RWPE1 (cell line): ENCODE data around the gene PABPN1.

Experiments
- CTCF ChIA-PET: fragments of 350-600 bp; sonication (Branson Sonifier 250); formaldehyde crosslinking; extraction: SDS; loops from one replicate; lab custom pipeline; 2021; lab: Yijun Ruan, JAX
- POLR2A ChIA-PET: fragments of 400-600 bp; formaldehyde crosslinking; extraction: SDS; loops from one replicate; lab custom pipeline; 2020; ENCODE audit warnings: antibody characterized with exemption; ENCODE audit not compliant: low non-redundant PET; lab: Yijun Ruan, JAX
- DNase-seq: peaks from one replicate; pipeline ENCODE4 v3.0.0; 2012; ENCODE audit warnings: low spot score
- H3K27ac ChIP-seq: fragments of 450-650 bp; 2 replicates; pipeline ENCODE4 v1.5.1; 2017
- TF ChIP-seq, protein P1 (sequence below): fragments of 450-650 bp; conservative IDR thresholded peaks from 2 replicates; pipeline ENCODE4 v1.5.1; 2017; ENCODE audit warnings: low read depth, mild to moderate bottlenecking

Gene PABPN1

GRCh38 chr14:23301288-23301968 lies 19.8 kb upstream of the PABPN1 start:
- TF ChIP-seq, protein P1, sequence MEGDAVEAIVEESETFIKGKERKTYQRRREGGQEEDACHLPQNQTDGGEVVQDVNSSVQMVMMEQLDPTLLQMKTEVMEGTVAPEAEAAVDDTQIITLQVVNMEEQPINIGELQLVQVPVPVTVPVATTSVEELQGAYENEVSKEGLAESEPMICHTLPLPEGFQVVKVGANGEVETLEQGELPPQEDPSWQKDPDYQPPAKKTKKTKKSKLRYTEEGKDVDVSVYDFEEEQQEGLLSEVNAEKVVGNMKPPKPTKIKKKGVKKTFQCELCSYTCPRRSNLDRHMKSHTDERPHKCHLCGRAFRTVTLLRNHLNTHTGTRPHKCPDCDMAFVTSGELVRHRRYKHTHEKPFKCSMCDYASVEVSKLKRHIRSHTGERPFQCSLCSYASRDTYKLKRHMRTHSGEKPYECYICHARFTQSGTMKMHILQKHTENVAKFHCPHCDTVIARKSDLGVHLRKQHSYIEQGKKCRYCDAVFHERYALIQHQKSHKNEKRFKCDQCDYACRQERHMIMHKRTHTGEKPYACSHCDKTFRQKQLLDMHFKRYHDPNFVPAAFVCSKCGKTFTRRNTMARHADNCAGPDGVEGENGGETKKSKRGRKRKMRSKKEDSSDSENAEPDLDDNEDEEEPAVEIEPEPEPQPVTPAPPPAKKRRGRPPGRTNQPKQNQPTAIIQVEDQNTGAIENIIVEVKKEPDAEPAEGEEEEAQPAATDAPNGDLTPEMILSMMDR: peak; percentile 93
- ChIA-PET CTCF (interaction anchor here (0.6 to 1.3 kb wide), 6 partner anchors 9 to 64 kb away, joined by 3 to 7 read pairs (median 4); no protein-coding TSS in a partner anchor), POLR2A (interaction anchor here (1.2 to 1.7 kb wide), 2 partner anchors 16 to 20 kb away, joined by 3 to 9 read pairs; partner anchors contain the start of genes HOMEZ and PABPN1)
- H3K27ac ChIP-seq: peak overlapping the region; percentile 96
- DNase-seq: peak; percentile 99

DNA sequence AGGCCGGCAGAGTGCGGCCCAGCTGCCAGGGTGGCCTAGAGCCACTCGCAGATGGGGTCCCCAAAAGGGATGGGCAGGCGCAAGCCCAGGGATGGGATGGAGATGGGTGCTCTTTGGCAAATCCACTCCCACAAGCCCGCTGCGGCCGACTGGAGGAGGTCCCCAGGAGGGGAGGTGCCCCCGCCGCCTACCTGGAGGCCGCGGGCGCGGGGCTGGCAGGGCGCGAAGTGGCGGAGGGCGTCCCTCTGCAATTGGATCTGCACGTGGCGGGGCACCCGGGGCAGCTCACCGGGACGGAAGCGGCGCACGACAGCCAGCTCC lies 19.3 kb upstream of the PABPN1 start:
- peak overlapping the region; percentile 96 for H3K27ac ChIP-seq
- ChIA-PET CTCF (interaction anchor here (1.2 to 1.5 kb wide), 2 partner anchors 19 to 31 kb away, joined by 3 read pairs; partner anchors contain the start of gene PABPN1), POLR2A (interaction anchor here (1.2 to 1.7 kb wide), 2 partner anchors 16 to 20 kb away, joined by 3 to 9 read pairs; partner anchors contain the start of genes HOMEZ and PABPN1)
- DNase-seq: no peak
- TF ChIP-seq, protein P1: no peak

GRCh38 chr14:23302290-23303225 lies 18.7 kb upstream of the PABPN1 start, which contains the start of gene PPP1R3E:
Gene PPP1R3E (minus strand): TSS chr14:23302859. CDS start chr14:23302576, 283 bp downstream.
- peak; percentile 44 for DNase-seq
- peak within 1 kb of the TSS; percentile 96 for H3K27ac ChIP-seq
- TF ChIP-seq, protein P1: no peak
- ChIA-PET POLR2A (interaction anchor here (1.2 to 1.7 kb wide), 2 partner anchors 17 to 19 kb away, joined by 3 to 9 read pairs; partner anchors contain the start of genes HOMEZ and PABPN1), CTCF (interaction anchor here (0.5 to 1.5 kb wide), 2 partner anchors 18 to 180 kb away, joined by 3 to 4 read pairs; partner anchors contain the start of gene PABPN1)

GRCh38 chr14:23306412-23307145 lies 14.7 kb upstream of the PABPN1 start, which contains the start of gene BCL2L2:
Gene BCL2L2 (plus strand): TSS chr14:23306833. CDS start chr14:23307768, 935 bp downstream.
- peak within 1 kb of the TSS; percentile 85 for H3K27ac ChIP-seq
- CTCF ChIA-PET: interaction anchor here (2.0 kb wide), 1 partner anchor 14 kb away, joined by 10 read pairs; the partner anchor contains the start of gene PABPN1
- DNase-seq: peak; percentile 72
- POLR2A ChIA-PET: interaction anchor here (0.6 to 1.6 kb wide), 5 partner anchors 15 to 235 kb away, joined by 3 to 12 read pairs (median 4); partner anchors contain the start of gene PABPN1
- TF ChIP-seq, protein P1: no peak

DNA sequence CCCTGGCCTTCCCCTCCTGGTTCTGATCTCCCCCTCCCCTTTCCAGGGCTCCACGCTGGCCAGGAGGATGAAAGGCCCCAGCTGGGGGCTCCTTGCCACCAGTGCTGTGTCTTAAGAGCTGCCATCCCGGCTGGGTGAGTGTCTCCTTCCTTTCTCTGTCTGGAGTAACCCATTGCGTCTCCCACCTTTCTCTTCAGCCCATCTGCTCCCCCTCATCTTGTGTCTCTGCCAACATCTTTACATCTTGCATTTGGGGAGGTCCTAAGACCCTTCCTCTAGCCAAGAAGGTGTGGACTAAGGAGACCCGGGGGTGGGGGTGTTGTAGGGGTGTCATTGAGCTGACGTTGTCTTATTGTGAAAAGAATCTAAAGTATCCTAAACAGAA lies 14.1 kb upstream of the PABPN1 start:
- ChIA-PET POLR2A (interaction anchor here (0.6 to 1.6 kb wide), 3 partner anchors 14 to 235 kb away, joined by 3 to 12 read pairs (median 4); partner anchors contain the start of gene PABPN1), CTCF (interaction anchor here (0.7 to 2.0 kb wide), 2 partner anchors 14 to 187 kb away, joined by 6 to 10 read pairs; partner anchors contain the start of gene PABPN1)
- H3K27ac ChIP-seq: peak overlapping the region; percentile 85
- no peak for DNase-seq
- TF ChIP-seq, protein P1: no peak
